PC-3 (cell line): ENCODE data around the gene CDK2AP2. TPM values are rescaled to one million over a fixed set of nuclear protein-coding genes. Genes with fewer than 3 reads are reported as not detected.
"Not testable (repeated sequence)": the region's sequence is repeated elsewhere in the genome, so short reads cannot be mapped to it uniquely, and the experiment has no call there.

Source experiments
- ATAC-seq: fragments of 200-7000 bp; cut with Tn5 transposase; 2 replicates; pipeline ENCODE4 v1.9.1; 2020; ENCODE audit warnings: mild to moderate bottlenecking, moderate library complexity
- BruUV-seq: library from RNA; stranded (reverse); fragments of 400-500 nt; replicated peaks from 2 replicates; lab custom pipeline; 2021; lab: Mats Ljungman, UMichigan
- CTCF ChIA-PET: fragments of 300-600 bp; sonication (Branson Sonifier 250); formaldehyde crosslinking; loops from one replicate; lab custom pipeline; 2022; ENCODE audit warnings: antibody characterized with exemption; lab: Charles Lee
- POLR2A ChIA-PET: fragments of 300-600 bp; sonication (Branson Sonifier 250); formaldehyde crosslinking; loops from one replicate; lab custom pipeline; 2022; ENCODE audit warnings: antibody characterized with exemption; ENCODE audit not compliant: unreplicated experiment; lab: Charles Lee
- DNase-seq: peaks from one replicate; pipeline ENCODE4 v3.0.0-alpha.2; 2015
- H2AFZ ChIP-seq: fragments of 300-600 bp; sonication (generic); 2 replicates; pipeline ENCODE4 v1.6.0; 2016; ENCODE audit warnings: antibody characterized with exemption, low read length
- H3F3A ChIP-seq: fragments of 300-600 bp; sonication (generic); one replicate; pipeline ENCODE4 v1.6.0; 2017; ENCODE audit warnings: antibody characterized with exemption, low read length, control low read depth, mild to moderate bottlenecking; ENCODE audit not compliant: unreplicated experiment
- H3K27ac ChIP-seq: fragments of 300-600 bp; sonication (generic); 2 replicates; pipeline ENCODE4 v1.5.1; 2016; ENCODE audit warnings: mild to moderate bottlenecking, low read length
- H3K27me3 ChIP-seq: fragments of 300-600 bp; sonication (generic); 2 replicates; pipeline ENCODE4 v1.6.1; 2016; ENCODE audit warnings: low read length, mixed read lengths
- H3K36me3 ChIP-seq: fragments of 300-600 bp; sonication (generic); 2 replicates; pipeline ENCODE4 v1.6.1; 2016; ENCODE audit warnings: low read depth, mixed run types, low read length, mixed read lengths
- H3K4me1 ChIP-seq: fragments of 300-600 bp; sonication (generic); 2 replicates; pipeline ENCODE4 v1.5.1; 2016; ENCODE audit warnings: low read length; ENCODE audit not compliant: insufficient read depth
- H3K4me2 ChIP-seq: fragments of 300-600 bp; sonication (generic); 2 replicates; pipeline ENCODE4 v1.6.0; 2016; ENCODE audit warnings: low read length
- H3K4me3 ChIP-seq: fragments of 300-600 bp; sonication (generic); 2 replicates; pipeline ENCODE4 v1.5.1; 2016; ENCODE audit warnings: mild to moderate bottlenecking, low read length, mixed read lengths
- H3K79me2 ChIP-seq: fragments of 300-600 bp; sonication (generic); 2 replicates; pipeline ENCODE4 v1.6.1; 2017; ENCODE audit warnings: low read length, mixed read lengths
- H3K9ac ChIP-seq: fragments of 300-600 bp; sonication (generic); 2 replicates; pipeline ENCODE4 v1.6.0; 2016; ENCODE audit warnings: mild to moderate bottlenecking, low read length
- H3K9me2 ChIP-seq: fragments of 300-600 bp; sonication (generic); replicated peaks from 2 replicates; pipeline ENCODE4 v1.6.1; 2016; ENCODE audit warnings: mixed run types, low read length, mixed read lengths
- H3K9me3 ChIP-seq: fragments of 300-600 bp; sonication (generic); 2 replicates; pipeline ENCODE4 v1.6.1; 2016; ENCODE audit warnings: low read length, mixed read lengths
- H4K20me1 ChIP-seq: fragments of 300-600 bp; sonication (generic); 2 replicates; pipeline ENCODE4 v1.6.1; 2016; ENCODE audit warnings: low read length, mixed read lengths
- EZH2 ChIP-seq: fragments of 300-600 bp; sonication (generic); IDR thresholded peaks from one replicate; pipeline ENCODE4 v1.6.1; 2017; ENCODE audit warnings: antibody characterized with exemption, mild to moderate bottlenecking, low read length; ENCODE audit not compliant: unreplicated experiment
- EZH2phosphoT487 ChIP-seq: fragments of 300-600 bp; sonication (generic); IDR thresholded peaks from 2 replicates; pipeline ENCODE4 v1.6.1; 2018; ENCODE audit warnings: mild to moderate bottlenecking, antibody characterized with exemption, low read length, borderline replicate concordance
- intact Hi-C: fragments of 100-400 bp; cut with micrococcal nuclease; formaldehyde crosslinking; loops from 2 replicates; pipeline ENCODE4 v1.9.0; 2023
- total RNA-seq: library from RNA; depleted of rRNA; stranded (reverse); fragments of >200 nt; gene quantifications from 2 replicates; pipeline ENCODE4 v1.2.3, GENCODE V29; 2014
- TF ChIP-seq, protein P1 (sequence below): fragments of 300-600 bp; sonication (generic); conservative IDR thresholded peaks from 2 replicates; pipeline ENCODE4 v1.5.1; 2017; ENCODE audit warnings: antibody characterized with exemption, low read depth, mild to moderate bottlenecking, low read length

Gene CDK2AP2
- total RNA-seq, 1 experiment from 2014 or later, result 87.4 TPM

DNA sequence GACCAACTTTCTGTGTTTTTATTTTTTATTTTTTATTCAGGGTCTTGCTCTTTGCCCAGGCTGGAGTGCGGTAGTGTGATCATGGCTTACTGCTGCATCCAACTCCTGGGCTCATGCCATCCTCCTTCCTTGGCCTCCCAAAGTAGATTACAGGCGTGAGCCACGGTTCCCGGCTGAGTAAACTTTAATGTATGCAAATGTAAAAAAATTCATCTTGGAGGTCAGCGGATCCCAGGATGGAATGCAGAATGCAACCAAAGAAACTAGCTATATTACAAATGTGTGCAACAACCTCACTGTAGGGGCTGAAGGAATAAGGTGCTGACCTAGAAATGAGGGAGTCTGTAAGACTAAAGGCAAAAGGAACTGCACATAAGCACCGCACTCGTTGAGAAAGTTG is 6.2 kb upstream of the CDK2AP2 start:
- CTCF ChIA-PET, result no interaction called here
- no peaks in the 10 kb centered on the region for H3K9me2 ChIP-seq
- POLR2A ChIA-PET, result no interaction called here
- no peaks in the 10 kb centered on the region for H4K20me1 ChIP-seq
- no peak overlapping the region for H3K4me3 ChIP-seq
- H3K4me1 ChIP-seq, result peaks cover under 1% of the 10 kb centered on the region
- no peak overlapping the region for H3K9ac ChIP-seq
- no peaks in the 10 kb centered on the region for H3K9me3 ChIP-seq
- no peak overlapping the region for H2AFZ ChIP-seq
- no peak overlapping the region for H3K4me2 ChIP-seq
- peaks cover 8% of the 10 kb centered on the region; the same call in 1 of the 2 replicates for H3K27me3 ChIP-seq
- no peak for DNase-seq
- intact Hi-C loops, result no loop called here
- H3K27ac ChIP-seq, result no peak overlapping the region
- BruUV-seq, result no TSS peak
- TF ChIP-seq EZH2phosphoT487, result no peak
- no peak for TF ChIP-seq EZH2
- TF ChIP-seq, protein P1, sequence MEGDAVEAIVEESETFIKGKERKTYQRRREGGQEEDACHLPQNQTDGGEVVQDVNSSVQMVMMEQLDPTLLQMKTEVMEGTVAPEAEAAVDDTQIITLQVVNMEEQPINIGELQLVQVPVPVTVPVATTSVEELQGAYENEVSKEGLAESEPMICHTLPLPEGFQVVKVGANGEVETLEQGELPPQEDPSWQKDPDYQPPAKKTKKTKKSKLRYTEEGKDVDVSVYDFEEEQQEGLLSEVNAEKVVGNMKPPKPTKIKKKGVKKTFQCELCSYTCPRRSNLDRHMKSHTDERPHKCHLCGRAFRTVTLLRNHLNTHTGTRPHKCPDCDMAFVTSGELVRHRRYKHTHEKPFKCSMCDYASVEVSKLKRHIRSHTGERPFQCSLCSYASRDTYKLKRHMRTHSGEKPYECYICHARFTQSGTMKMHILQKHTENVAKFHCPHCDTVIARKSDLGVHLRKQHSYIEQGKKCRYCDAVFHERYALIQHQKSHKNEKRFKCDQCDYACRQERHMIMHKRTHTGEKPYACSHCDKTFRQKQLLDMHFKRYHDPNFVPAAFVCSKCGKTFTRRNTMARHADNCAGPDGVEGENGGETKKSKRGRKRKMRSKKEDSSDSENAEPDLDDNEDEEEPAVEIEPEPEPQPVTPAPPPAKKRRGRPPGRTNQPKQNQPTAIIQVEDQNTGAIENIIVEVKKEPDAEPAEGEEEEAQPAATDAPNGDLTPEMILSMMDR, result no peak
- H3F3A ChIP-seq, result no peaks in the 10 kb centered on the region
- no peaks in the 10 kb centered on the region for H3K79me2 ChIP-seq
- ATAC-seq, result no peak
- no peaks in the 10 kb centered on the region for H3K36me3 ChIP-seq

DNA sequence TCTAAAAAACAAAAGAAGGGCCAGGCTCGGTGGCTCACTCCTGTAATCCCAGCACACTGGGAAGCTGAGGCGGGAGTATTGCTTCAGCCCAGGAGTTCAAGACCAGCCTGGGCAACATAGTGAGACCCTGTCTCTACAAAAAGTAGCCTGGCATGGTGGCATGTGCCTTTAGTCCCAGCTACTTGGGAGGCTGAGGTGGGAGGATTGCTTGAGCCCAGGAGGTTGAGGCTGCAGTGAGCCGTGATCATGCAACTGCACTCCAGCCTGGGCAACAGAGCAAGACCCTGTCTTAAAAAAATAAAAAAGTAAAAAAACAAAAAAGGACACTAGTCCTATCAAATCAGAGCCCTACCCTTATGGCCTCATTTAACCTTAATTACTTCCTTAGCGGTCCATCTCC is 3.6 kb upstream of the CDK2AP2 start:
- H3K27ac ChIP-seq, H4K20me1 ChIP-seq, CTCF ChIA-PET, DNase-seq, H3K27me3 ChIP-seq, ATAC-seq, H3K9ac ChIP-seq, intact Hi-C loops, H3K36me3 ChIP-seq, H2AFZ ChIP-seq, POLR2A ChIA-PET, BruUV-seq, H3K9me2 ChIP-seq, H3K4me3 ChIP-seq, H3K4me2 ChIP-seq, H3K79me2 ChIP-seq, H3F3A ChIP-seq, H3K9me3 ChIP-seq: not testable (repeated sequence)
- peaks cover 15% of the 10 kb centered on the region for H3K4me1 ChIP-seq

DNA sequence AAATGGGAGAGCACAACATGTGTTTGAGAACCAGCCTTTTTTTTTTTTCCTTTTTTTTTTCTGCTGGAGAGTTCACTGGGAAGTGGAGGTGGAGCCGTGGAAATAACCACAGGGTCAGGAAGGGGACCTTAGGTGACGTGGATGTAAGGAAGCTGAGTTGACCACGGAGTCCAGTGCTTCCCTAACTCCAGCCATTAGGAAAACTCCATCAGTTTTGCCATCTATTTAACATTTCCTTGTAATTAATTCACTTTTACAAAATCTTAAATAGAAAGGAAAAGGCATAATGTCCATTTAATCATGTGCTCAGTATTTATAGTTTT is 2.0 kb upstream of the CDK2AP2 start:
- BruUV-seq, result no TSS peak
- Histone ChIP-seq H3K36me3 (no peaks in the 10 kb centered on the region), H3K9me2 (no peaks in the 10 kb centered on the region), H4K20me1 (no peaks in the 10 kb centered on the region), H3K4me2 (no peak overlapping the region), H3F3A (no peaks in the 10 kb centered on the region), H3K9ac (no peak overlapping the region), H3K27ac (no peak overlapping the region), H3K9me3 (no peaks in the 10 kb centered on the region), H2AFZ (no peak overlapping the region), H3K27me3 (peaks cover 8% of the 10 kb centered on the region; the same call in 1 of the 2 replicates), H3K4me1 (peaks cover 27% of the 10 kb centered on the region), H3K4me3 (no peak overlapping the region), H3K79me2 (peaks cover 13% of the 10 kb centered on the region)
- ChIA-PET CTCF (no interaction called here), POLR2A (no interaction called here)
- ATAC-seq (no peak), DNase-seq (no peak)
- TF ChIP-seq, protein P1, result no peak
- TF ChIP-seq EZH2 (no peak), EZH2phosphoT487 (no peak)
- intact Hi-C loops, result no loop called here
